Jurkat, Clone E6-1 (cell line): ENCODE results near the gene GULP1.

Experiments
- DNase-seq: peaks from one replicate; pipeline ENCODE4 v3.0.0-alpha.2; 2011; ENCODE audit warnings: low read depth, low spot score
- H3K4me3 ChIP-seq: 2 replicates; pipeline ENCODE4 v1.5.1; 2011; ENCODE audit warnings: mild to moderate bottlenecking, low read length, control low read depth, moderate library complexity

The GULP1 gene

GRCh38 chr2:188353282-188353681, 61.6 kb downstream of the GULP1 start:
- no peak for DNase-seq

GRCh38 chr2:188360485-188361263, 69.0 kb downstream of the GULP1 start:
- no peak for DNase-seq
- no peak overlapping the region for H3K4me3 ChIP-seq

More at GRCh38 chr2:188353282-188353681, 61.6 kb downstream of the GULP1 start:
- H3K4me3 ChIP-seq = no peak overlapping the region

- no peak overlapping the region for H3K4me3 ChIP-seq
- DNase-seq = no peak
Observed at GRCh38 chr2:188364033-188364630, 72.5 kb downstream of the GULP1 start.

- no peak for DNase-seq
- H3K4me3 ChIP-seq = no peak overlapping the region
Observed at GRCh38 chr2:188365058-188365641, 73.5 kb downstream of the GULP1 start.

- no peak overlapping the region for H3K4me3 ChIP-seq
- DNase-seq = no peak
Observed at GRCh38 chr2:188367164-188367563, 75.5 kb downstream of the GULP1 start.

- DNase-seq = peak; percentile 15
- no peak overlapping the region for H3K4me3 ChIP-seq
Observed at GRCh38 chr2:188369365-188369764, 77.7 kb downstream of the GULP1 start.

GRCh38 chr2:188378371-188378950, 86.8 kb downstream of the GULP1 start:
- H3K4me3 ChIP-seq = no peak overlapping the region
- DNase-seq = no peak

- H3K4me3 ChIP-seq = no peak overlapping the region
Observed at GRCh38 chr2:188379748-188380147, 88.1 kb downstream of the GULP1 start.

GRCh38 chr2:188380280-188380679, 88.6 kb downstream of the GULP1 start:
- H3K4me3 ChIP-seq = no peak overlapping the region
- no peak for DNase-seq

More at GRCh38 chr2:188379748-188380147, 88.1 kb downstream of the GULP1 start:
- DNase-seq = no peak

- no peak overlapping the region for H3K4me3 ChIP-seq
- no peak for DNase-seq
Observed at GRCh38 chr2:188381614-188382013, 89.9 kb downstream of the GULP1 start.

- H3K4me3 ChIP-seq = no peak overlapping the region
- DNase-seq = no peak
Observed at GRCh38 chr2:188382107-188382506, 90.4 kb downstream of the GULP1 start.

- no peak for DNase-seq
- no peak overlapping the region for H3K4me3 ChIP-seq
Observed at GRCh38 chr2:188383158-188383557, 91.5 kb downstream of the GULP1 start.

- DNase-seq = no peak
- H3K4me3 ChIP-seq = no peak overlapping the region
Observed at GRCh38 chr2:188385857-188386256, 94.2 kb downstream of the GULP1 start.

GRCh38 chr2:188388831-188389230, 97.2 kb downstream of the GULP1 start:
- no peak overlapping the region for H3K4me3 ChIP-seq
- no peak for DNase-seq

GRCh38 chr2:188391354-188391753, 99.7 kb downstream of the GULP1 start:
- DNase-seq = no peak
- no peak overlapping the region for H3K4me3 ChIP-seq

- no peak for DNase-seq
- H3K4me3 ChIP-seq = no peak overlapping the region
Observed at GRCh38 chr2:188394931-188395472, 103.3 kb downstream of the GULP1 start.

- no peak overlapping the region for H3K4me3 ChIP-seq
- DNase-seq = peak; percentile 5
Observed at GRCh38 chr2:188395903-188396689, 104.4 kb downstream of the GULP1 start.

- no peak overlapping the region for H3K4me3 ChIP-seq
- DNase-seq = no peak
Observed at GRCh38 chr2:188399159-188399558, 107.5 kb downstream of the GULP1 start.

- H3K4me3 ChIP-seq = no peak overlapping the region
- DNase-seq = no peak
Observed at GRCh38 chr2:188403676-188404075, 112.0 kb downstream of the GULP1 start.
